HCT116 (cell line): Measurements from ENCODE around the gene MYLK. TPM values are rescaled to one million over a fixed set of nuclear protein-coding genes. Genes with fewer than 3 reads are reported as not detected.

Source experiments
- ATAC-seq: fragments of 200-7000 bp; cut with Tn5 transposase; 2 replicates; pipeline ENCODE4 v1.9.1; 2020; ENCODE audit warnings: mild to moderate bottlenecking, moderate library complexity
- BruUV-seq: library from RNA; stranded (reverse); fragments of 400-500 nt; replicated peaks from 2 replicates; lab custom pipeline; 2021; lab: Mats Ljungman, UMichigan
- CTCF ChIA-PET: fragments of 300-600 bp; sonication (Branson Sonifier 250); formaldehyde crosslinking; loops from one replicate; lab custom pipeline; 2021; ENCODE audit warnings: antibody characterized with exemption; lab: Charles Lee
- POLR2A ChIA-PET: fragments of 300-600, 350-600 bp; sonication (Branson Sonifier 250); formaldehyde crosslinking; loops from one replicate; lab custom pipeline; 2021; ENCODE audit warnings: antibody characterized with exemption; lab: Charles Lee
- RAD21 ChIA-PET, 2 experiments: fragments of 300-600 bp; sonication (Branson Sonifier 250); formaldehyde crosslinking; loops; one replicate each; lab custom pipeline; 2023; ENCODE audit warnings: low total read pairs in 2 of 2; ENCODE audit not compliant: uncharacterized antibody in 2 of 2, unreplicated experiment in 2 of 2, low non-redundant PET in 1 of 2; lab: Charles Lee
- DNase-seq: peaks from one replicate; pipeline ENCODE4 v3.0.0-alpha.2; 2010; ENCODE audit warnings: low read depth, low spot score
- H2AFZ ChIP-seq: fragments of 200-600 bp; shearing (Covaris generic), sonication (generic); 2 replicates; pipeline ENCODE4 v1.6.1; 2017; ENCODE audit warnings: low read depth, mixed run types, mixed read lengths, antibody characterized with exemption, low read length; ENCODE audit not compliant: poor library complexity, severe bottlenecking
- H3K27ac ChIP-seq: 2 replicates; pipeline ENCODE4 v1.5.1; 2012; ENCODE audit warnings: low read depth, low read length
- H3K27me3 ChIP-seq: fragments of 200-600 bp; sonication (generic); 2 replicates; pipeline ENCODE4 v1.6.1; 2016; ENCODE audit warnings: mixed run types, low read length, mixed read lengths; ENCODE audit not compliant: insufficient read depth
- H3K36me3 ChIP-seq, 2 experiments: fragments of 200-500 bp in 1 of 2; fragments of 200-600 bp in 1 of 2; sonication (Bioruptor generic) in 1 of 2; sonication (generic) in 1 of 2; 2 replicates each; pipeline versions ENCODE4 v1.5.1 to v1.6.1; 2014 to 2016; ENCODE audit warnings: low read length in 2 of 2, inconsistent platforms in 1 of 2, mixed read lengths in 1 of 2, mixed run types in 1 of 2; ENCODE audit not compliant: insufficient read depth in 2 of 2, control insufficient read depth in 1 of 2
- H3K4me1 ChIP-seq, 2 experiments: fragments of 200-600 bp in 1 of 2; sonication (generic) in 1 of 2; 2 replicates each; pipeline versions ENCODE4 v1.5.1 to v1.6.1; 2012 to 2017; ENCODE audit warnings: low read length in 2 of 2, inconsistent platforms in 1 of 2, mild to moderate bottlenecking in 1 of 2, mixed read lengths in 1 of 2, mixed run types in 1 of 2, moderate library complexity in 1 of 2; ENCODE audit not compliant: insufficient read depth in 2 of 2, control insufficient read depth in 1 of 2
- H3K4me2 ChIP-seq: fragments of 200-600 bp; sonication (generic); 2 replicates; pipeline ENCODE4 v1.6.1; 2017; ENCODE audit warnings: mixed run types, low read length, mixed read lengths
- H3K4me3 ChIP-seq, 2 experiments: fragments of 200-600 bp in 1 of 2; sonication (generic) in 1 of 2; replicated peaks in 1 of 2; 2 replicates each; pipeline ENCODE4 v1.5.1; 2011 to 2016; ENCODE audit warnings: low read length in 2 of 2, control low read depth in 1 of 2, low read depth in 1 of 2, mild to moderate bottlenecking in 1 of 2, mixed read lengths in 1 of 2, mixed run types in 1 of 2
- H3K79me2 ChIP-seq: fragments of 200-600 bp; sonication (generic); 2 replicates; pipeline ENCODE4 v1.6.1; 2017; ENCODE audit warnings: mild to moderate bottlenecking, mixed run types, low read length, moderate library complexity, mixed read lengths; ENCODE audit not compliant: insufficient read depth
- H3K9ac ChIP-seq: fragments of 200-600 bp; sonication (generic); 2 replicates; pipeline ENCODE4 v1.6.1; 2016; ENCODE audit warnings: low read length, mixed read lengths
- H3K9me2 ChIP-seq: fragments of 200-600 bp; sonication (generic), shearing (Covaris generic); 2 replicates; pipeline ENCODE4 v1.6.1; 2017; ENCODE audit warnings: mixed run types, mild to moderate bottlenecking, moderate library complexity; ENCODE audit not compliant: insufficient read depth
- H3K9me3 ChIP-seq, 2 experiments: fragments of 200-500 bp in 1 of 2; fragments of 200-600 bp in 1 of 2; sonication (Bioruptor generic) in 1 of 2; sonication (generic) in 1 of 2; 2 replicates each; pipeline ENCODE4 v1.6.1; 2014 to 2017; ENCODE audit warnings: low read length in 2 of 2, mixed read lengths in 2 of 2, inconsistent platforms in 1 of 2, low read depth in 1 of 2, mild to moderate bottlenecking in 1 of 2, mixed run types in 1 of 2, moderate library complexity in 1 of 2; ENCODE audit not compliant: control insufficient read depth in 1 of 2, insufficient read depth in 1 of 2
- H4K20me1 ChIP-seq: fragments of 200-600 bp; sonication (generic), shearing (Covaris generic); 2 replicates; pipeline ENCODE4 v1.6.1; 2017; ENCODE audit warnings: mixed run types, mild to moderate bottlenecking, moderate library complexity; ENCODE audit not compliant: insufficient read depth
- CBX3 ChIP-seq: IDR thresholded peaks from 2 replicates; pipeline ENCODE4 v1.6.1; 2012; ENCODE audit warnings: low read depth
- EGR1 ChIP-seq: IDR thresholded peaks from 2 replicates; pipeline ENCODE4 v1.6.1; 2012; ENCODE audit warnings: low read depth
- RAD21 ChIP-seq: IDR thresholded peaks from 2 replicates; pipeline ENCODE4 v1.6.1; 2012; ENCODE audit warnings: low read depth, mild to moderate bottlenecking
- SIN3A ChIP-seq: IDR thresholded peaks from 2 replicates; pipeline ENCODE4 v1.6.1; 2012; ENCODE audit warnings: low read depth
- ZFX ChIP-seq: fragments of 450-650 bp; IDR thresholded peaks from 2 replicates; pipeline ENCODE4 v1.6.1; 2017
- ZNF274 ChIP-seq: fragments of 200-500 bp; sonication (Bioruptor generic); IDR thresholded peaks from 2 replicates; pipeline ENCODE4 v1.6.1; 2014; ENCODE audit warnings: mild to moderate bottlenecking, low read depth, low read length, inconsistent platforms
- intact Hi-C: fragments of 100-400 bp; cut with micrococcal nuclease; formaldehyde crosslinking; loops from 2 replicates; pipeline ENCODE4 v1.10.0; 2022
- total RNA-seq: library from RNA; stranded (reverse); gene quantifications from one replicate; pipeline ENCODE4 v1.2.1, GENCODE V29; 2021; ENCODE audit not compliant: unreplicated experiment
- TF ChIP-seq, protein P1 (sequence below): IDR thresholded peaks from 2 replicates; pipeline ENCODE4 v1.6.1; 2012
- TF ChIP-seq, protein P2 (sequence below): IDR thresholded peaks from 2 replicates; pipeline ENCODE4 v1.6.1; 2011; ENCODE audit warnings: mild to moderate bottlenecking, low read length, moderate library complexity; ENCODE audit not compliant: insufficient replicate concordance; ENCODE audit errors: extremely low read depth
- TF ChIP-seq, protein P3 (sequence below): IDR thresholded peaks from 2 replicates; pipeline ENCODE4 v1.6.1; 2012; ENCODE audit warnings: low read depth

Gene MYLK
- total RNA-seq, 1 experiment from 2014 or later: 3.8 TPM

DNA sequence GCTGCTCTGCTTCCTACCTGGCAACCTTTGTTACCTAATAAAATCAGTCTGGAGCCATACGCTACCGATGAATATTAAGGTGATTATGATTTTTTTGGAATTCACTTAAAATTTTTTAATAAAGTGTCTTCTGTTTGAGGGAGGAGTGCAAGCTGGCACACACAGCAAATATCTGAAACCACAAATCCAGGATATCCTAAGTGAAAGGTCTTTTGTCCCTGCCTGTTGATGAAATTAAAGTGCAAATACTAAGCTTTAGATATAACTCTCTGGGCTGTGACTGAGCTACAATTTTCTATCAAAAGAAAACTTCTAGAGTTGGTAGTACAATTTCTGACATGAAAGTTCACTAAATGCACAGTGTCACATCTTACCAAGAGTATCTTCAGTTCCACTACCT, 322.9 kb downstream of the MYLK start:
- RAD21 ChIA-PET: no interaction called here

More for the DNA sequence above, 322.9 kb downstream of the MYLK start:
- Histone ChIP-seq H3K9me2 (no peaks in the 10 kb centered on the region), H3K4me1 (no peaks in the 10 kb centered on the region), H3K27me3 (no peaks in the 10 kb centered on the region), H4K20me1 (no peaks in the 10 kb centered on the region; the same call in 1 of the 2 replicates), H2AFZ (no peak overlapping the region), H3K36me3 (no peaks in the 10 kb centered on the region; a peak in 1 of 4 replicates), H3K4me3 (no peak overlapping the region), H3K79me2 (peaks cover 24% of the 10 kb centered on the region), H3K9me3 (no peaks in the 10 kb centered on the region), H3K9ac (no peak overlapping the region), H3K27ac (no peak overlapping the region), H3K4me2 (no peak overlapping the region)
- TF ChIP-seq, protein P1, sequence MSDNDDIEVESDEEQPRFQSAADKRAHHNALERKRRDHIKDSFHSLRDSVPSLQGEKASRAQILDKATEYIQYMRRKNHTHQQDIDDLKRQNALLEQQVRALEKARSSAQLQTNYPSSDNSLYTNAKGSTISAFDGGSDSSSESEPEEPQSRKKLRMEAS: no peak
- TF ChIP-seq, protein P2, sequence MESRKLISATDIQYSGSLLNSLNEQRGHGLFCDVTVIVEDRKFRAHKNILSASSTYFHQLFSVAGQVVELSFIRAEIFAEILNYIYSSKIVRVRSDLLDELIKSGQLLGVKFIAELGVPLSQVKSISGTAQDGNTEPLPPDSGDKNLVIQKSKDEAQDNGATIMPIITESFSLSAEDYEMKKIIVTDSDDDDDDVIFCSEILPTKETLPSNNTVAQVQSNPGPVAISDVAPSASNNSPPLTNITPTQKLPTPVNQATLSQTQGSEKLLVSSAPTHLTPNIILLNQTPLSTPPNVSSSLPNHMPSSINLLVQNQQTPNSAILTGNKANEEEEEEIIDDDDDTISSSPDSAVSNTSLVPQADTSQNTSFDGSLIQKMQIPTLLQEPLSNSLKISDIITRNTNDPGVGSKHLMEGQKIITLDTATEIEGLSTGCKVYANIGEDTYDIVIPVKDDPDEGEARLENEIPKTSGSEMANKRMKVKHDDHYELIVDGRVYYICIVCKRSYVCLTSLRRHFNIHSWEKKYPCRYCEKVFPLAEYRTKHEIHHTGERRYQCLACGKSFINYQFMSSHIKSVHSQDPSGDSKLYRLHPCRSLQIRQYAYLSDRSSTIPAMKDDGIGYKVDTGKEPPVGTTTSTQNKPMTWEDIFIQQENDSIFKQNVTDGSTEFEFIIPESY: no peak
- TF ChIP-seq ZNF274 (no peak), EGR1 (no peak), ZFX (no peak), SIN3A (no peak), RAD21 (no peak), CBX3 (no peak)
- TF ChIP-seq, protein P3, sequence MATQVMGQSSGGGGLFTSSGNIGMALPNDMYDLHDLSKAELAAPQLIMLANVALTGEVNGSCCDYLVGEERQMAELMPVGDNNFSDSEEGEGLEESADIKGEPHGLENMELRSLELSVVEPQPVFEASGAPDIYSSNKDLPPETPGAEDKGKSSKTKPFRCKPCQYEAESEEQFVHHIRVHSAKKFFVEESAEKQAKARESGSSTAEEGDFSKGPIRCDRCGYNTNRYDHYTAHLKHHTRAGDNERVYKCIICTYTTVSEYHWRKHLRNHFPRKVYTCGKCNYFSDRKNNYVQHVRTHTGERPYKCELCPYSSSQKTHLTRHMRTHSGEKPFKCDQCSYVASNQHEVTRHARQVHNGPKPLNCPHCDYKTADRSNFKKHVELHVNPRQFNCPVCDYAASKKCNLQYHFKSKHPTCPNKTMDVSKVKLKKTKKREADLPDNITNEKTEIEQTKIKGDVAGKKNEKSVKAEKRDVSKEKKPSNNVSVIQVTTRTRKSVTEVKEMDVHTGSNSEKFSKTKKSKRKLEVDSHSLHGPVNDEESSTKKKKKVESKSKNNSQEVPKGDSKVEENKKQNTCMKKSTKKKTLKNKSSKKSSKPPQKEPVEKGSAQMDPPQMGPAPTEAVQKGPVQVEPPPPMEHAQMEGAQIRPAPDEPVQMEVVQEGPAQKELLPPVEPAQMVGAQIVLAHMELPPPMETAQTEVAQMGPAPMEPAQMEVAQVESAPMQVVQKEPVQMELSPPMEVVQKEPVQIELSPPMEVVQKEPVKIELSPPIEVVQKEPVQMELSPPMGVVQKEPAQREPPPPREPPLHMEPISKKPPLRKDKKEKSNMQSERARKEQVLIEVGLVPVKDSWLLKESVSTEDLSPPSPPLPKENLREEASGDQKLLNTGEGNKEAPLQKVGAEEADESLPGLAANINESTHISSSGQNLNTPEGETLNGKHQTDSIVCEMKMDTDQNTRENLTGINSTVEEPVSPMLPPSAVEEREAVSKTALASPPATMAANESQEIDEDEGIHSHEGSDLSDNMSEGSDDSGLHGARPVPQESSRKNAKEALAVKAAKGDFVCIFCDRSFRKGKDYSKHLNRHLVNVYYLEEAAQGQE: no peak
- CTCF ChIA-PET: interaction anchor here (0.9 to 2.2 kb wide), 3 partner anchors 57 to 114 kb away, joined by 3 to 9 read pairs (median 3); no protein-coding TSS in a partner anchor
- POLR2A ChIA-PET: no interaction called here
- BruUV-seq: no TSS peak
- DNase-seq (no peak), ATAC-seq (no peak)
- intact Hi-C loops: no loop called here

Other genes with a start within 250 kb of the MYLK start
- 54.5 TPM for gene CCDC14, start 76.9 kb upstream of the MYLK start, total RNA-seq
- gene ROPN1, start 107.8 kb upstream of the MYLK start, total RNA-seq: not detected
- 2.6 TPM for gene KALRN, start 149.0 kb upstream of the MYLK start, total RNA-seq